ENCODE data around the gene CLPSL2. TPM values are rescaled to one million over a fixed set of nuclear protein-coding genes. Genes with fewer than 3 reads are reported as not detected.

CLPSL2 gene
- total and polyA plus RNA-seq, 12 donors = not detected

- no peak for DNase-seq
- no peaks in the 10 kb centered on the region for H3K36me3 ChIP-seq (replicated peaks in 1 of 2)
- intact Hi-C loops (cut with DNase I) = no loop called here
Observed at GRCh38 chr6:35781290-35781689, 4.9 kb downstream of the CLPSL2 start.

GRCh38 chr6:35782424-35782823 lies 6.0 kb downstream of the CLPSL2 start:
- Histone ChIP-seq H3K27me3 (peaks cover 8% of the 10 kb centered on the region), H3K4me1 (replicated peaks in 1 of 2) (no peaks in the 10 kb centered on the region), H3K27ac (no peak overlapping the region), H3K36me3 (replicated peaks in 1 of 2) (no peaks in the 10 kb centered on the region), H3K4me3 (no peak overlapping the region), H3K9me3 (replicated peaks in 1 of 3) (no peaks in the 10 kb centered on the region)
- peak in 1 of 7 donors; percentile 84 for DNase-seq
- intact Hi-C loops (cut with DNase I) = no loop called here
- TF ChIP-seq CTCF (IDR thresholded peaks at IDR 0.05) = no peak
- TF ChIP-seq POLR2A (IDR thresholded peaks at IDR 0.05) = no peak
- WGBS, 4 donors = 55 to 65% (median 61%) methylated on average over 3 of the region's 3 CpGs

More at GRCh38 chr6:35781290-35781689, 4.9 kb downstream of the CLPSL2 start:
- Histone ChIP-seq H3K27ac (no peak overlapping the region), H3K27me3 (peaks cover 4% of the 10 kb centered on the region), H3K4me3 (no peak overlapping the region), H3K9me3 (replicated peaks in 1 of 3) (no peaks in the 10 kb centered on the region), H3K4me1 (replicated peaks in 1 of 2) (peaks cover 4 to 5% of the 10 kb centered on the region in 2 donors)
- 92 to 97% (median 92%) methylated on average over 2 of the region's 2 CpGs for WGBS, 4 donors
- no peak for TF ChIP-seq CTCF (IDR thresholded peaks at IDR 0.05)
- no peak for TF ChIP-seq POLR2A (IDR thresholded peaks at IDR 0.05)

- Histone ChIP-seq H3K36me3 (replicated peaks in 1 of 2) (no peaks in the 10 kb centered on the region), H3K9me3 (replicated peaks in 1 of 3) (no peaks in the 10 kb centered on the region), H3K27ac (no peak overlapping the region), H3K4me3 (no peak overlapping the region), H3K27me3 (peaks cover 15% of the 10 kb centered on the region), H3K4me1 (replicated peaks in 1 of 2) (no peaks in the 10 kb centered on the region)
- WGBS, 4 donors = 75 to 87% (median 79%) methylated on average over 2 of the region's 2 CpGs
- TF ChIP-seq POLR2A (IDR thresholded peaks at IDR 0.05) (no peak), CTCF (IDR thresholded peaks at IDR 0.05) (no peak)
- no peak for DNase-seq
- intact Hi-C loops (cut with DNase I) = no loop called here
Observed at GRCh38 chr6:35784200-35784599, 7.8 kb downstream of the CLPSL2 start.

- DNase-seq = no peak
- TF ChIP-seq CTCF (IDR thresholded peaks at IDR 0.05) = no peak
- no peak for TF ChIP-seq POLR2A (IDR thresholded peaks at IDR 0.05)
- Histone ChIP-seq H3K4me1 (replicated peaks in 1 of 2) (no peaks in the 10 kb centered on the region), H3K9me3 (replicated peaks in 1 of 3) (no peaks in the 10 kb centered on the region), H3K36me3 (replicated peaks in 1 of 2) (no peaks in the 10 kb centered on the region), H3K4me3 (no peak overlapping the region), H3K27ac (no peak overlapping the region), H3K27me3 (peaks cover 28% of the 10 kb centered on the region)
- intact Hi-C loops (cut with DNase I) = no loop called here
- WGBS, 4 donors = 52 to 71% (median 64%) methylated on average over 2 of the region's 2 CpGs
Observed at GRCh38 chr6:35786272-35786671, 9.9 kb downstream of the CLPSL2 start.

All from adrenal gland (tissue), 12 donors.